H4 (cell line): ENCODE measurements around the gene RFNG. TPM values are rescaled to one million over a fixed set of nuclear protein-coding genes. Genes with fewer than 3 reads are reported as not detected.

Experiments used
- DNase-seq: peaks from one replicate; pipeline ENCODE4 v3.0.0-alpha.2; 2015; ENCODE audit warnings: low spot score
- total RNA-seq: library from RNA; depleted of rRNA; stranded (reverse); fragments of >200 nt; shearing (Covaris generic); gene quantifications from 2 replicates; pipeline ENCODE4 v1.2.3, GENCODE V29; 2014

The RFNG gene
- total RNA-seq, 1 experiment from 2014 or later: 9.9 TPM

GRCh38 chr17:82089723-82090548 lies 38.3 kb upstream of the RFNG start:
- DNase-seq: no peak

GRCh38 chr17:82088838-82089722 lies 37.5 kb upstream of the RFNG start:
- DNase-seq: no peak

GRCh38 chr17:82087961-82088837 lies 36.6 kb upstream of the RFNG start:
- no peak for DNase-seq

- DNase-seq: no peak
Observed at GRCh38 chr17:82086941-82087906, 35.6 kb upstream of the RFNG start.

GRCh38 chr17:82085931-82086764 lies 34.5 kb upstream of the RFNG start:
- no peak for DNase-seq

GRCh38 chr17:82085031-82085861 lies 33.6 kb upstream of the RFNG start:
- no peak for DNase-seq

- no peak for DNase-seq
Observed at GRCh38 chr17:82084373-82085030, 32.9 kb upstream of the RFNG start.

GRCh38 chr17:82083533-82084359 lies 32.1 kb upstream of the RFNG start:
- no peak for DNase-seq

- DNase-seq: no peak
Observed at GRCh38 chr17:82083009-82083408, 31.4 kb upstream of the RFNG start.

- DNase-seq: no peak
Observed at GRCh38 chr17:82082456-82082855, 30.8 kb upstream of the RFNG start.

- DNase-seq: no peak
Observed at GRCh38 chr17:82081966-82082365, 30.4 kb upstream of the RFNG start.

GRCh38 chr17:82081546-82081945 lies 29.9 kb upstream of the RFNG start:
- no peak for DNase-seq

GRCh38 chr17:82080789-82081464 lies 29.3 kb upstream of the RFNG start:
- DNase-seq: no peak

GRCh38 chr17:82080048-82080788 lies 28.6 kb upstream of the RFNG start:
- no peak for DNase-seq

- DNase-seq: no peak
Observed at GRCh38 chr17:82079001-82079677, 27.5 kb upstream of the RFNG start.
